Activated B cell treated with CpG ODN at 0.5 μM for 24 hours (primary cell): ENCODE data around the gene HEMK1. TPM values are rescaled to one million over a fixed set of nuclear protein-coding genes. Genes with fewer than 3 reads are reported as not detected.

ENCODE experiments used
- ATAC-seq: fragments of 200-7000 bp; cut with Tn5 transposase; one replicate; pipeline ENCODE4 v1.10.0; 2021; ENCODE audit warnings: low read depth, mild to moderate bottlenecking, moderate library complexity
- CTCF ChIA-PET: fragments of 350-600 bp; sonication (Branson Sonifier 250); formaldehyde crosslinking; loops from one replicate; lab custom pipeline; 2021; ENCODE audit warnings: antibody characterized with exemption; lab: Charles Lee
- POLR2A ChIA-PET: fragments of 350-600 bp; sonication (Branson Sonifier 250); formaldehyde crosslinking; loops from one replicate; lab custom pipeline; 2021; ENCODE audit warnings: antibody characterized with exemption; lab: Charles Lee
- DNase-seq: peaks from one replicate; pipeline ENCODE4 v3.0.0; 2022
- H3K27ac Mint-ChIP-seq: one replicate; pipeline ENCODE4 v1.8.0; 2020; ENCODE audit warnings: mixed read lengths
- H3K27me3 Mint-ChIP-seq: one replicate; pipeline ENCODE4 v1.8.0; 2021; ENCODE audit warnings: mixed read lengths
- H3K36me3 Mint-ChIP-seq: one replicate; pipeline ENCODE4 v1.8.0; 2021; ENCODE audit warnings: low read depth, mixed read lengths
- H3K4me1 Mint-ChIP-seq: one replicate; pipeline ENCODE4 v1.8.0; 2021; ENCODE audit warnings: mixed read lengths
- H3K4me3 Mint-ChIP-seq: one replicate; pipeline ENCODE4 v1.8.0; 2020; ENCODE audit warnings: mild to moderate bottlenecking, mixed read lengths
- H3K9me3 Mint-ChIP-seq: one replicate; pipeline ENCODE4 v1.8.0; 2020; ENCODE audit warnings: mixed read lengths
- intact Hi-C: fragments of 100-400 bp; cut with micrococcal nuclease; formaldehyde crosslinking; loops from one replicate; pipeline ENCODE4 v1.15.1; 2024
- total RNA-seq: library from RNA; stranded (reverse); gene quantifications from 2 replicates; pipeline ENCODE4 v1.2.3, GENCODE V29; 2022
- TF ChIP-seq, protein P1 (sequence below): fragments of 200-600 bp; IDR thresholded peaks from one replicate; pipeline ENCODE4 v1.8.0; 2022; ENCODE audit warnings: antibody characterized with exemption, mild to moderate bottlenecking

Gene HEMK1
- total RNA-seq, 1 donor from 2014 or later = 26.9 TPM

DNA sequence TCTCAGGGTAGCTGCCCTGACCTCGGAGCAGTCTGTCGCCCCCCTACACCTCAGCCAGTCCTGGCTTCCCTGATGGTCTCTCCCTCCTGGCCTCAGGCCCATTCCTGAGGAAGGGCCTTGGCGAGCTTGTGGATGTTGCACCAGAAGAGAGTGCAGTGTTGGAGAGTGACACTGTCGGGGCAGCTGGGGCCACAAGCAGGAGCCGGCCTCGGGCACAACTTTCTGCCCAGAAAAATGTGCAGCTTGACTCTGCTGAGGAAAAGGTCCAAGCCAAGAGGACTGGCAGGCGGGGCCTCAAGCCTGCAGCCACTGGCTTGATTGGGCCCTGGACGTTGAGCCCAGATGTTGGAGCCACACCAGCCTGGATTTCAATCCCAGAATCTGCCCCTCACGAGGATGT lies 12.8 kb downstream of the HEMK1 start:
- Mint-ChIP-seq H3K27me3 (no peaks in the 10 kb centered on the region), H3K4me1 (no peaks in the 10 kb centered on the region), H3K36me3 (peaks cover 42% of the 10 kb centered on the region), H3K4me3 (no peak overlapping the region), H3K27ac (no peak overlapping the region), H3K9me3 (no peaks in the 10 kb centered on the region)
- intact Hi-C loops = no loop called here
- ChIA-PET CTCF (no interaction called here), POLR2A (no interaction called here)
- TF ChIP-seq, protein P1, sequence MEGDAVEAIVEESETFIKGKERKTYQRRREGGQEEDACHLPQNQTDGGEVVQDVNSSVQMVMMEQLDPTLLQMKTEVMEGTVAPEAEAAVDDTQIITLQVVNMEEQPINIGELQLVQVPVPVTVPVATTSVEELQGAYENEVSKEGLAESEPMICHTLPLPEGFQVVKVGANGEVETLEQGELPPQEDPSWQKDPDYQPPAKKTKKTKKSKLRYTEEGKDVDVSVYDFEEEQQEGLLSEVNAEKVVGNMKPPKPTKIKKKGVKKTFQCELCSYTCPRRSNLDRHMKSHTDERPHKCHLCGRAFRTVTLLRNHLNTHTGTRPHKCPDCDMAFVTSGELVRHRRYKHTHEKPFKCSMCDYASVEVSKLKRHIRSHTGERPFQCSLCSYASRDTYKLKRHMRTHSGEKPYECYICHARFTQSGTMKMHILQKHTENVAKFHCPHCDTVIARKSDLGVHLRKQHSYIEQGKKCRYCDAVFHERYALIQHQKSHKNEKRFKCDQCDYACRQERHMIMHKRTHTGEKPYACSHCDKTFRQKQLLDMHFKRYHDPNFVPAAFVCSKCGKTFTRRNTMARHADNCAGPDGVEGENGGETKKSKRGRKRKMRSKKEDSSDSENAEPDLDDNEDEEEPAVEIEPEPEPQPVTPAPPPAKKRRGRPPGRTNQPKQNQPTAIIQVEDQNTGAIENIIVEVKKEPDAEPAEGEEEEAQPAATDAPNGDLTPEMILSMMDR = no peak
- ATAC-seq (no peak), DNase-seq (no peak)

DNA sequence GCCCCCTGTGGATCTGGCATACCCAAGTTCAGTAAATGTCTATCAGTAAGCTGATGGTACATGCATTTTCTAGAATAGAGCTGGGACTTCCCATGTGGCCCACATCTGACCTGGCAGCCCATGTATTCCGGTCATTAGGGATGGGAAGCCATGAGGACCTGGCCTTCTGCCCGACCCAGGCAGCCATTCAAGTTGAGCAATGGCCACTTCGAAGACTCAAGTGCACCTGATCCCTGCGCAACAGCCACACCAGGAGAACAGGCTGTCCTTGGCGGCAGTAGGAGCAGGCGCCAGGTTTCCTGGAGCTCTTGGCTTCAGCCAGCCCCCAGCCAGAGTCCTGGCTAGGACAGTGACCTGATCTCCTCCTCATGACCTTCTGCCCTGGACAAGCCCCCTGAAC lies 14.6 kb downstream of the HEMK1 start:
- ATAC-seq (no peak), DNase-seq (no peak)
- Mint-ChIP-seq H3K4me3 (no peak overlapping the region), H3K36me3 (peaks cover 32% of the 10 kb centered on the region), H3K4me1 (peaks cover 11% of the 10 kb centered on the region), H3K27ac (no peak overlapping the region), H3K9me3 (no peaks in the 10 kb centered on the region), H3K27me3 (no peaks in the 10 kb centered on the region)
- ChIA-PET POLR2A (no interaction called here), CTCF (interaction anchor here (1.6 kb wide), 1 partner anchor 32 kb away, joined by 4 read pairs; no protein-coding TSS in a partner anchor)
- TF ChIP-seq, protein P1 = no peak
- intact Hi-C loops = no loop called here

DNA sequence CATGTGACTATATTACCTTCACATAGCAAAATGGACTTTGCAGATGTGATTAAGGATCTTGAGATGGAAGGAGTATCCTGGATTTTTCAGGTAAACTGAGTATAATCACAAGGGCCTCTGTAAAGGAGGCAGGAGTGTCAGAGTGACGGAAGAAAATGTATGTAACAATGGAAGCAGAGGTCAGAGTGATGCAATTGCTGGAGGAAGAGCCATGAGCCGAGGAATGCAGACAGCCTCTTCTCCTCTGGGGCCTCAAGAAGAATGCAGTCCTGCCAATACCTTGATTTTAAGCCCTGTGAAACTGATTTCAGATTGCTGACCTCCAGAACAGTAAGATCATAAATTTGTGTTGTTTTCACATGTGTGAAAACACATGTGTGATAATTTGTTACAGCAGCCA lies 15.1 kb downstream of the HEMK1 start:
- Mint-ChIP-seq H3K4me1 (peaks cover 13% of the 10 kb centered on the region), H3K27me3 (no peaks in the 10 kb centered on the region), H3K9me3 (no peaks in the 10 kb centered on the region), H3K27ac (no peak overlapping the region), H3K36me3 (peaks cover 28% of the 10 kb centered on the region), H3K4me3 (no peak overlapping the region)
- ChIA-PET POLR2A (no interaction called here), CTCF (interaction anchor here (1.6 kb wide), 1 partner anchor 32 kb away, joined by 4 read pairs; no protein-coding TSS in a partner anchor)
- ATAC-seq (no peak), DNase-seq (no peak)
- TF ChIP-seq, protein P1 = no peak
- intact Hi-C loops = no loop called here

DNA sequence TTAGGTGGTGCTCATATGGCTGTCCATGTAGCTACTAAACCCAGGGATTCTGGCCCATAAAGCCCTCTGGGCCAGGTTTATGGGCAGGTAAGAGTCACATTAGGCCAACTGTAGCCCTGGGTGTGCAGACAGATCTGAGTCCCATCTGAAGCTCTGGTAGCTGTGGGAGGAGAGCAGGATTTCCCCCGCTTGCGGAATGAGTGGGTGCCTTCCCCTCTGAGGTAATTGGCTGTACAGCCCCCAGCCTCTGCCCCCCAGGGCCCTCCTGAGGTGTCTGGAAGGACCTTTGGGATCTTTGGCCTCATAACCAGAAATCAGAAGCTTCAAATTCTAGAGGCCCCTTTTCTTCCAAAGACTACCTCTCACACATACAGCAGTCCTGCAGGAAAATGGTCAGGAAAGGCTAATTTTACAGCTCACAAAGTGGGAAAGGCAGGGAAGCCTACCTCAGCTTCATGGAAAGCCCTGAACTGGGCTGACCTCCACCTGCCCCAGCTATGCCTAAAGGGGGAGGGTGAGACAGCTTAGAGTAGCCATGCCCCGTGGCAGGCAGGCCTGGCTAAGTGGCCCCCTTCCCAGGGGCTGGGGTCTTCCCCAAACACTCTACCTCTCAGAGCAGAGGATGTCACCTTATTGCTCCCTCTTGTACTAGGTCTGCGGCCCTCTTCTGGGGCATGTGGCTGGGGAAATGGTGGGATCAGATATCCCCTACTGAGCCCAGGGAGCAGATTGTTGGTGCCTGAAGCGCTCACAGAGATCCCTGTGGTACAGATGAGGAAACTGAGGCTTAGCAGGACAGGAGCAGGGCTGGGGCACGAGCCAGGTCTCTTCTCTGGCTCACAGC lies 16.8 kb downstream of the HEMK1 start:
- Mint-ChIP-seq H3K4me1 (peaks cover 25% of the 10 kb centered on the region), H3K9me3 (no peaks in the 10 kb centered on the region), H3K4me3 (no peak overlapping the region), H3K36me3 (peaks cover 15% of the 10 kb centered on the region), H3K27me3 (no peaks in the 10 kb centered on the region), H3K27ac (no peak overlapping the region)
- DNase-seq (no peak), ATAC-seq (no peak)
- intact Hi-C loops = no loop called here
- TF ChIP-seq, protein P1 = no peak
- POLR2A ChIA-PET = interaction anchor here (1.0 to 7.3 kb wide), 3 partner anchors 16 to 249 kb away, joined by 3 to 82 read pairs (median 4); partner anchors contain the start of genes CISH and HEMK1
- CTCF ChIA-PET = interaction anchor here (1.7 to 2.5 kb wide), 2 partner anchors 15 to 27 kb away, joined by 5 to 11 read pairs; no protein-coding TSS in a partner anchor

DNA sequence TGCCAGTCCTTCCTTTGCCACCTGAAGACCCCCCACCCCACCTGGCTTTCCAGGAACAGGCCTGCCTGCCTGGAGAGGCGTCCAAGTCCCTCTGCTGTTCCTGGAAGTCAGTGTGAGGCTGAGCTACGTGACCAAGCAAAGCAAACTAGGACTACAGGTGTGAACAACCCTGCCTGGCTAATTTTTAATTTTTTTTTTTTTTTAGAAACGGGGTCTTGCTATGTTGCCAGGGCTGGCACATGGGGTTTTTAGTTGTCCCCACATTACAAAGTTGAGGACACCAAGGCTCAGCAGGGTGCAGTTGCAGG lies 17.4 kb downstream of the HEMK1 start:
- H3K4me3 Mint-ChIP-seq = no peak overlapping the region
- DNase-seq = no peak
- peaks cover 31% of the 10 kb centered on the region for H3K4me1 Mint-ChIP-seq
- ChIA-PET POLR2A (interaction anchor here (1.0 to 7.3 kb wide), 3 partner anchors 17 to 249 kb away, joined by 3 to 82 read pairs (median 4); partner anchors contain the start of genes CISH and HEMK1), CTCF (interaction anchor here (1.4 to 2.5 kb wide), 3 partner anchors 16 to 29 kb away, joined by 5 to 11 read pairs (median 5); no protein-coding TSS in a partner anchor)
- H3K36me3 Mint-ChIP-seq = peaks cover 11% of the 10 kb centered on the region
- H3K27me3 Mint-ChIP-seq = no peaks in the 10 kb centered on the region
- ATAC-seq = no peak
- H3K9me3 Mint-ChIP-seq = no peaks in the 10 kb centered on the region
- intact Hi-C loops = no loop called here
- TF ChIP-seq, protein P1 = no peak
- no peak overlapping the region for H3K27ac Mint-ChIP-seq
